Loucy (cell line): Measurements from ENCODE around the gene DBNL.
"Not testable (repeated sequence)": the region's sequence is repeated elsewhere in the genome, so short reads cannot be mapped to it uniquely, and the experiment has no call there.

Experiments
- H2AFZ ChIP-seq: fragments of 200-600 bp; sonication (generic); 2 replicates; pipeline ENCODE4 v1.6.0; 2016; ENCODE audit warnings: antibody characterized with exemption, mild to moderate bottlenecking, low read length, moderate library complexity
- H3F3A ChIP-seq: fragments of 200-600 bp; 2 replicates; pipeline ENCODE4 v1.6.0; 2016; ENCODE audit warnings: antibody characterized with exemption, low read depth, mild to moderate bottlenecking
- H3K27me3 ChIP-seq: fragments of 200-600 bp; sonication (generic); 2 replicates; pipeline ENCODE4 v1.6.1; 2014; ENCODE audit warnings: low read length, mild to moderate bottlenecking; ENCODE audit not compliant: insufficient read depth, poor library complexity, severe bottlenecking
- H3K36me3 ChIP-seq: fragments of 200-600 bp; sonication (generic); 2 replicates; pipeline ENCODE4 v1.6.1; 2016; ENCODE audit warnings: low read length; ENCODE audit not compliant: insufficient read depth
- H3K4me1 ChIP-seq: fragments of 200-600 bp; sonication (generic); 2 replicates; pipeline ENCODE4 v1.5.1; 2014; ENCODE audit warnings: low read length, mild to moderate bottlenecking; ENCODE audit not compliant: insufficient read depth, poor library complexity, severe bottlenecking
- H3K4me2 ChIP-seq: fragments of 200-600 bp; sonication (generic); 2 replicates; pipeline ENCODE4 v1.6.0; 2014; ENCODE audit warnings: antibody characterized with exemption, low read length, low read depth, mild to moderate bottlenecking; ENCODE audit not compliant: poor library complexity, severe bottlenecking
- H3K4me3 ChIP-seq: fragments of 200-600 bp; sonication (generic); 2 replicates; pipeline ENCODE4 v1.5.1; 2014; ENCODE audit warnings: low read length, mild to moderate bottlenecking, mixed read lengths; ENCODE audit not compliant: poor library complexity, severe bottlenecking
- H3K79me2 ChIP-seq: fragments of 200-600 bp; sonication (generic); 2 replicates; pipeline ENCODE4 v1.6.1; 2014; ENCODE audit warnings: low read length; ENCODE audit not compliant: insufficient read depth
- H3K9ac ChIP-seq: fragments of 200-600 bp; sonication (generic); 2 replicates; pipeline ENCODE4 v1.6.0; 2014; ENCODE audit warnings: mild to moderate bottlenecking, low read depth, low read length, moderate library complexity; ENCODE audit not compliant: poor library complexity, severe bottlenecking
- H3K9me2 ChIP-seq: fragments of 200-600 bp; sonication (generic); replicated peaks from 2 replicates; pipeline ENCODE4 v1.6.1; 2016; ENCODE audit warnings: low read depth, low read length, mixed read lengths
- H3K9me3 ChIP-seq: fragments of 200-600 bp; sonication (generic); 2 replicates; pipeline ENCODE4 v1.6.1; 2014; ENCODE audit warnings: mild to moderate bottlenecking, antibody characterized with exemption, low read length, low read depth; ENCODE audit not compliant: insufficient read depth
- H4K20me1 ChIP-seq: fragments of 200-600 bp; sonication (generic); 2 replicates; pipeline ENCODE4 v1.6.0; 2014; ENCODE audit warnings: antibody characterized with exemption, low read length, mild to moderate bottlenecking; ENCODE audit not compliant: insufficient read depth, poor library complexity, severe bottlenecking

Gene DBNL

GRCh38 chr7:44031319-44031718 lies 13.2 kb upstream of the DBNL start:
- H3K27me3 ChIP-seq, H3K4me1 ChIP-seq, H2AFZ ChIP-seq, H3K9me3 ChIP-seq, H3F3A ChIP-seq, H4K20me1 ChIP-seq, H3K79me2 ChIP-seq, H3K9ac ChIP-seq, H3K9me2 ChIP-seq, H3K4me3 ChIP-seq, H3K36me3 ChIP-seq, H3K4me2 ChIP-seq: not testable (repeated sequence)

- not testable (repeated sequence) for H3K4me2 ChIP-seq, H3F3A ChIP-seq, H3K9ac ChIP-seq, H4K20me1 ChIP-seq, H3K9me3 ChIP-seq, H3K9me2 ChIP-seq, H3K4me3 ChIP-seq, H2AFZ ChIP-seq, H3K79me2 ChIP-seq, H3K36me3 ChIP-seq, H3K27me3 ChIP-seq, H3K4me1 ChIP-seq
Observed at GRCh38 chr7:44032031-44032430, 12.5 kb upstream of the DBNL start.

- not testable (repeated sequence) for H3K9me2 ChIP-seq, H3K4me3 ChIP-seq, H3F3A ChIP-seq, H3K36me3 ChIP-seq, H2AFZ ChIP-seq, H3K79me2 ChIP-seq, H3K9ac ChIP-seq, H3K9me3 ChIP-seq, H3K27me3 ChIP-seq, H4K20me1 ChIP-seq, H3K4me1 ChIP-seq, H3K4me2 ChIP-seq
Observed at GRCh38 chr7:44033971-44034844, 10.3 kb upstream of the DBNL start.

- H3F3A ChIP-seq, result not testable (repeated sequence)
Observed at GRCh38 chr7:44036364-44036763, 8.1 kb upstream of the DBNL start.

GRCh38 chr7:44037951-44038350 lies 6.6 kb upstream of the DBNL start:
- H3K4me2 ChIP-seq, H3K9me2 ChIP-seq, H2AFZ ChIP-seq: not testable (repeated sequence)

More at GRCh38 chr7:44036364-44036763, 8.1 kb upstream of the DBNL start:
- not testable (repeated sequence) for H3K27me3 ChIP-seq, H3K9me3 ChIP-seq, H3K36me3 ChIP-seq, H2AFZ ChIP-seq, H3K9ac ChIP-seq, H3K79me2 ChIP-seq, H4K20me1 ChIP-seq, H3K4me2 ChIP-seq, H3K9me2 ChIP-seq, H3K4me3 ChIP-seq, H3K4me1 ChIP-seq

GRCh38 chr7:44038553-44038952 lies 5.9 kb upstream of the DBNL start:
- H3K9me2 ChIP-seq, H3K4me1 ChIP-seq, H3K4me3 ChIP-seq, H3K4me2 ChIP-seq, H3K9ac ChIP-seq, H3K9me3 ChIP-seq, H2AFZ ChIP-seq, H3K27me3 ChIP-seq, H3K79me2 ChIP-seq, H3F3A ChIP-seq, H4K20me1 ChIP-seq, H3K36me3 ChIP-seq: not testable (repeated sequence)

More at GRCh38 chr7:44037951-44038350, 6.6 kb upstream of the DBNL start:
- not testable (repeated sequence) for H3K79me2 ChIP-seq, H3K4me3 ChIP-seq, H3K9ac ChIP-seq, H3K27me3 ChIP-seq, H3F3A ChIP-seq, H4K20me1 ChIP-seq, H3K9me3 ChIP-seq, H3K36me3 ChIP-seq, H3K4me1 ChIP-seq

- not testable (repeated sequence) for H3K9me2 ChIP-seq
Observed at GRCh38 chr7:44038961-44039558, 5.4 kb upstream of the DBNL start.

More at GRCh38 chr7:44038961-44039558, 5.4 kb upstream of the DBNL start:
- H3K36me3 ChIP-seq, H3K79me2 ChIP-seq, H3K4me2 ChIP-seq, H3K9me3 ChIP-seq, H3K4me3 ChIP-seq, H2AFZ ChIP-seq, H3K4me1 ChIP-seq, H3K9ac ChIP-seq, H3K27me3 ChIP-seq, H3F3A ChIP-seq, H4K20me1 ChIP-seq: not testable (repeated sequence)
